ENCODE results near the gene NLRP9.

GRCh38 chr19:55671054-55671378 lies 67.2 kb downstream of the NLRP9 start:
- TF ChIP-seq CTCF (IDR thresholded peaks at IDR 0.05): no peak
- TF ChIP-seq EP300 (IDR thresholded peaks at IDR 0.05; ENCODE audit: low read depth): no peak

Data from transverse colon (tissue), 3 donors.